ENCODE results near the gene SPDYE4. TPM values are rescaled to one million over a fixed set of nuclear protein-coding genes. Genes with fewer than 3 reads are reported as not detected.

The SPDYE4 gene
- total RNA-seq, 2 experiments from 2014 or later = not detected

- H3K27ac ChIP-seq (ENCODE audit: low read depth, low read length, poor library complexity, severe bottlenecking) = no peak overlapping the region
- H3K4me2 ChIP-seq (ENCODE audit: low read length) = no peak overlapping the region
- TF ChIP-seq EZH2phosphoT487 (IDR thresholded peaks at IDR 0.05; ENCODE audit: borderline replicate concordance, low read depth, low read length) (no peak), CTCF (conservative IDR thresholded peaks at IDR 0.05; ENCODE audit: low read length) (no peak)
- H3K4me1 ChIP-seq (ENCODE audit: insufficient read depth, low read length, poor library complexity, severe bottlenecking) = no peaks in the 10 kb centered on the region
- DNase-seq (ENCODE audit: low spot score) = no peak
- H3K36me3 ChIP-seq (ENCODE audit: insufficient read depth, low read length) = no peaks in the 10 kb centered on the region
- no peaks in the 10 kb centered on the region for H4K20me1 ChIP-seq (ENCODE audit: insufficient read depth, low read length)
- intact Hi-C loops (cut with micrococcal nuclease; ENCODE audit: unreplicated experiment) = no loop called here
- POLR2A ChIA-PET = no interaction called here
- no peak overlapping the region for H3K4me3 ChIP-seq (ENCODE audit: low read depth, low read length, poor library complexity, severe bottlenecking)
- CTCF ChIA-PET (ENCODE audit: unreplicated experiment) = no interaction called here
- no peaks in the 10 kb centered on the region for H3K9me2 ChIP-seq (ENCODE audit: insufficient read depth, low read length)
- no peaks in the 10 kb centered on the region for H3K79me2 ChIP-seq (ENCODE audit: insufficient read depth, low read depth, low read length)
- no TSS peak for BruUV-seq (replicated peaks)
- peaks cover 8% of the 10 kb centered on the region for H3K9me3 ChIP-seq (ENCODE audit: low read length)
- H2AFZ ChIP-seq (ENCODE audit: low read length) = no peak overlapping the region
Measured at GRCh38 chr17:8788998-8789397, 30.7 kb upstream of the SPDYE4 start.

- no peaks in the 10 kb centered on the region for H3K9me2 ChIP-seq (ENCODE audit: insufficient read depth, low read length)
- intact Hi-C loops (cut with micrococcal nuclease; ENCODE audit: unreplicated experiment) = no loop called here
- BruUV-seq (replicated peaks) = no TSS peak
- ChIA-PET CTCF (ENCODE audit: unreplicated experiment) (interaction anchor here (0.6 to 0.9 kb wide), 2 partner anchors 61 to 123 kb away, joined by 3 read pairs; no protein-coding TSS in a partner anchor), POLR2A (no interaction called here)
- no peaks in the 10 kb centered on the region for H3K4me1 ChIP-seq (ENCODE audit: insufficient read depth, low read length, poor library complexity, severe bottlenecking)
- H3K4me2 ChIP-seq (ENCODE audit: low read length) = no peak overlapping the region
- 0 out of 2 replicates have a peak overlapping the region, but pooled peaks have one; percentile 28 for H2AFZ ChIP-seq (ENCODE audit: low read length)
- H3K9me3 ChIP-seq (ENCODE audit: low read length) = no peaks in the 10 kb centered on the region
- peak; percentile 34 for DNase-seq (ENCODE audit: low spot score)
- TF ChIP-seq CTCF (conservative IDR thresholded peaks at IDR 0.05; ENCODE audit: low read length) (peak; percentile 85), EZH2phosphoT487 (IDR thresholded peaks at IDR 0.05; ENCODE audit: borderline replicate concordance, low read depth, low read length) (no peak)
- no peaks in the 10 kb centered on the region for H3K79me2 ChIP-seq (ENCODE audit: insufficient read depth, low read depth, low read length)
- no peaks in the 10 kb centered on the region for H4K20me1 ChIP-seq (ENCODE audit: insufficient read depth, low read length)
- no peaks in the 10 kb centered on the region for H3K36me3 ChIP-seq (ENCODE audit: insufficient read depth, low read length)
- H3K27ac ChIP-seq (ENCODE audit: low read depth, low read length, poor library complexity, severe bottlenecking) = no peak overlapping the region
- no peak overlapping the region for H3K4me3 ChIP-seq (ENCODE audit: low read depth, low read length, poor library complexity, severe bottlenecking)
Measured at GRCh38 chr17:8785547-8786413, 27.4 kb upstream of the SPDYE4 start.

- CTCF ChIA-PET (ENCODE audit: unreplicated experiment) = no interaction called here
Measured at GRCh38 chr17:8782176-8782575, 23.8 kb upstream of the SPDYE4 start.

More at GRCh38 chr17:8782176-8782575, 23.8 kb upstream of the SPDYE4 start:
- no peak overlapping the region for H3K27ac ChIP-seq (ENCODE audit: low read depth, low read length, poor library complexity, severe bottlenecking)
- no peaks in the 10 kb centered on the region for H3K79me2 ChIP-seq (ENCODE audit: insufficient read depth, low read depth, low read length)
- H3K4me3 ChIP-seq (ENCODE audit: low read depth, low read length, poor library complexity, severe bottlenecking) = no peak overlapping the region
- no peaks in the 10 kb centered on the region for H4K20me1 ChIP-seq (ENCODE audit: insufficient read depth, low read length)
- no peaks in the 10 kb centered on the region for H3K9me2 ChIP-seq (ENCODE audit: insufficient read depth, low read length)
- intact Hi-C loops (cut with micrococcal nuclease; ENCODE audit: unreplicated experiment) = no loop called here
- no peak for TF ChIP-seq CTCF (conservative IDR thresholded peaks at IDR 0.05; ENCODE audit: low read length)
- TF ChIP-seq EZH2phosphoT487 (IDR thresholded peaks at IDR 0.05; ENCODE audit: borderline replicate concordance, low read depth, low read length) = no peak
- no peak overlapping the region for H2AFZ ChIP-seq (ENCODE audit: low read length)
- no TSS peak for BruUV-seq (replicated peaks)
- H3K36me3 ChIP-seq (ENCODE audit: insufficient read depth, low read length) = no peaks in the 10 kb centered on the region
- no peak for DNase-seq (ENCODE audit: low spot score)
- H3K4me2 ChIP-seq (ENCODE audit: low read length) = no peak overlapping the region
- H3K9me3 ChIP-seq (ENCODE audit: low read length) = no peaks in the 10 kb centered on the region
- POLR2A ChIA-PET = interaction anchor here (0.7 kb wide), 1 partner anchor 79 kb away, joined by 3 read pairs; no protein-coding TSS in a partner anchor
- H3K4me1 ChIP-seq (ENCODE audit: insufficient read depth, low read length, poor library complexity, severe bottlenecking) = no peaks in the 10 kb centered on the region

All from OCI-LY7 (cell line).